SJSA1 (cell line): ENCODE data around the gene ZNF598. TPM values are rescaled to one million over a fixed set of nuclear protein-coding genes. Genes with fewer than 3 reads are reported as not detected.
"Not testable (repeated sequence)": the region's sequence is repeated elsewhere in the genome, so short reads cannot be mapped to it uniquely, and the experiment has no call there.

Source experiments
- DNase-seq, 2 experiments: peaks; one replicate each; pipeline ENCODE4 v3.0.0-alpha.2; 2015 to 2020; ENCODE audit warnings: low spot score in 2 of 2, low read depth in 1 of 2
- H3K27ac ChIP-seq: fragments of 250-450 bp; sonication (Bioruptor Pico); 2 replicates; pipeline ENCODE4 v1.5.1; 2020; ENCODE audit warnings: mild to moderate bottlenecking, moderate library complexity
- H3K27me3 ChIP-seq: fragments of 250-450 bp; sonication (Bioruptor Pico); replicated peaks from 2 replicates; pipeline ENCODE4 v1.5.1; 2020; ENCODE audit warnings: mild to moderate bottlenecking, moderate library complexity
- H3K36me3 ChIP-seq: fragments of 250-450 bp; sonication (Bioruptor Pico); 2 replicates; pipeline ENCODE4 v1.5.1; 2020; ENCODE audit warnings: mild to moderate bottlenecking
- H3K4me1 ChIP-seq: fragments of 250-450 bp; sonication (Bioruptor Pico); replicated peaks from 2 replicates; pipeline ENCODE4 v1.6.1; 2021; ENCODE audit warnings: mild to moderate bottlenecking
- H3K4me3 ChIP-seq: fragments of 250-450 bp; sonication (Bioruptor Pico); 2 replicates; pipeline ENCODE4 v1.5.1; 2020; ENCODE audit warnings: mild to moderate bottlenecking
- H3K9me3 ChIP-seq: fragments of 250-450 bp; sonication (Bioruptor Pico); replicated peaks from 2 replicates; pipeline ENCODE4 v1.5.1; 2020; ENCODE audit warnings: mild to moderate bottlenecking
- total RNA-seq: library from RNA; depleted of rRNA; stranded (reverse); fragments of >200 nt; shearing (Covaris generic); gene quantifications from 2 replicates; pipeline ENCODE4 v1.2.3, GENCODE V29; 2014; rRNA removed

Gene ZNF598
- total RNA-seq, 1 experiment from 2014 or later = 20.4 TPM

DNA sequence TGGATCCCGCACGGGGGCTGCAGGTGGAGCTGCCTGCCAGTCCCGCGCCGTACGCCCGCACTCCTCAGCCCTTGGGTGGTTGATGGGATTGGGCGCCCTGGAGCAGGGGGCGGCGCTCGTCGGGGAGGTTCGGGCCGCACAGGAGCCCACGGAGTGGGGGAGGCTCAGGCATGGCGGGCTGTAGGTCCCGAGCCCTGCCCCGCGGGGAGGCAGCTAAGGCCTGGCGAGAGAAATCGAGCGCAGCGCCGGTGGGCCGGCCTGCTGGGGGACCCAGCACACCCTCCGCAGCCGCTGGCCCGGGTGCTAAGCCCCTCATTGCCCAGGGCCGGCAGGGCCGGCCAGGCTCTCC is 51.5 kb downstream of the ZNF598 start:
- H3K9me3 ChIP-seq, H3K27me3 ChIP-seq, H3K27ac ChIP-seq, H3K4me3 ChIP-seq, DNase-seq: not testable (repeated sequence)
- peaks cover 32% of the 10 kb centered on the region for H3K36me3 ChIP-seq
- H3K4me1 ChIP-seq = peaks cover 25% of the 10 kb centered on the region

DNA sequence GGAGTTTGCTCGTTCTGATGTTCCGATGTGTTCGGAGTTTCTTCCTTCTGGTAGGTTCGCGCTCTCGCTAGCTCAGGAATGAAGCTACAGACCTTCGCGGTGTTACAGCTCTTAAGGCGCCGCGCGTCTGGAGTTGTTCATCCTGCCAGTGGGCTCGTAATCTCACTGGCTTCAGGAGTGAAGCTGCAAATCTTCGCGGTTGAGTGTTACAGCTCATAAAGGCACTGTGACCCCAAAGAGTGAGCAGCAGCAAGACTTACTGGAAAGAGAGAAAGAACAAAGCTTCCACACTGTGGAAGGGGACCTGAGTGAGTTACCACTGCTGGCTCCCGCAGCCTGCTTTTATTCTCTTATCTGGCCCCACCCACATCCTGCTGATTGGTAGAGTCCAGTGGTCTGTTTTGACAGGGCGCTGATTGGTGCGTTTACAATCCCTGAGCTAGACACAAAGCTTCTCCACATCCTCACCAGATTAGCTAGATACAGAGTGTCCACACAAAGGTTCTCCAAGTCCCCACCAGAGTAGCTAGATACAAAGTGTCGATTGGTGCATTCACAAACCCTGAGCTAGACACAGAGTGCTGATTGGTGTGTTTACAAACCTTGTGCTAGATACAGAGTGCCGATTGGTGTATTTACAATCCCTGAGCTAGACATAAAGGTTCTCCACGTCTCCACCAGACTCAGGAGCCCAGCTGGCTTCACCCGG is 52.0 kb downstream of the ZNF598 start:
- not testable (repeated sequence) for H3K9me3 ChIP-seq, DNase-seq, H3K27me3 ChIP-seq, H3K4me3 ChIP-seq, H3K27ac ChIP-seq
- H3K36me3 ChIP-seq = peaks cover 27% of the 10 kb centered on the region
- H3K4me1 ChIP-seq = peaks cover 20% of the 10 kb centered on the region

DNA sequence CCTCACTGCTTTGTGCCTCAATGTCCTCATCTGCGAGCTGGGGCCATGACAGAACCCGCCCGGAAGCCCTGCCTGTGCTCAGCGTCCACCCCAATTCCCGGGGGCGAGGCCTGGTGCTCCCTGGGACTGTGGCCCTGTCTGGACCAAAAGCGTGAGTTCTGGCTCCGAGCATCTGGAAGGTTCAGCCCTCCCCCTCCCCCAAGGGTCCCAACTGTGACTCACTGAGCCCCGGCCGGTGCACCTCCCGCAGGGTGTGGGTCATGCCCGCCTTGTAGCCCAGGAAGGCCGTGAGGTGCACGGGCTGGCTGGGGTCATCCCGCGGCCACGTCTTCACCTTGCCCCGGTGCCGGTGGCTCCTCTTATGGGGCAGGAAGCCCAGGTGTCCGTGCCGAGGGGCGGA is 55.9 kb downstream of the ZNF598 start:
- H3K4me1 ChIP-seq = peaks cover under 1% of the 10 kb centered on the region; the same call in 1 of the 2 replicates
- no peak overlapping the region for H3K4me3 ChIP-seq
- H3K27ac ChIP-seq = no peak overlapping the region
- H3K36me3 ChIP-seq = no peaks in the 10 kb centered on the region
- DNase-seq = no peak
- H3K27me3 ChIP-seq = no peaks in the 10 kb centered on the region
- H3K9me3 ChIP-seq = no peaks in the 10 kb centered on the region

DNA sequence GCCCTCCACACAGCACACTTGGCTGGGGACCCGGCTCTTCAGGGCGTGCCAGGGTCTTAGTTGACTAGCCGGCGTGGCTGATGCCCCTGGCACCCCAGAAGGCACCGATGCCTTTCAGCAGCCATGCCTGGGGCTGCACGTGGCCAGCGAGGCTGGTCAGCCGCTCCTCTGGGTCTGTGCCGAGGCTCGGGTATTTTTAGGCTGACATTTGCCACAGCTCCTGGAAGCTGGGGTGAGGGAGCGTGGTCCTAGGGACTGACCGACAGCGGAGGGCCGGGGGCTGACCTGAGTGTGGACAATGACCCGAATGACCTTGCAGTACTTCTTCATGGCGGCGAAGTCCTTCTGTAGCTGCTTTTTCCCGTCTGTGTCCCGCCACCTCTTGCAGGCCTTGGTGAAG is 59.1 kb downstream of the ZNF598 start:
- no peak for DNase-seq
- Histone ChIP-seq H3K36me3 (no peaks in the 10 kb centered on the region), H3K27me3 (no peaks in the 10 kb centered on the region), H3K27ac (no peak overlapping the region), H3K9me3 (no peaks in the 10 kb centered on the region), H3K4me3 (no peak overlapping the region), H3K4me1 (no peaks in the 10 kb centered on the region)

- Histone ChIP-seq H3K27me3 (no peaks in the 10 kb centered on the region), H3K27ac (no peak overlapping the region), H3K9me3 (no peaks in the 10 kb centered on the region), H3K4me3 (no peak overlapping the region), H3K36me3 (no peaks in the 10 kb centered on the region), H3K4me1 (no peaks in the 10 kb centered on the region)
- no peak for DNase-seq
Observed at GRCh38 chr16:1950047-1950446, 59.6 kb downstream of the ZNF598 start.

DNA sequence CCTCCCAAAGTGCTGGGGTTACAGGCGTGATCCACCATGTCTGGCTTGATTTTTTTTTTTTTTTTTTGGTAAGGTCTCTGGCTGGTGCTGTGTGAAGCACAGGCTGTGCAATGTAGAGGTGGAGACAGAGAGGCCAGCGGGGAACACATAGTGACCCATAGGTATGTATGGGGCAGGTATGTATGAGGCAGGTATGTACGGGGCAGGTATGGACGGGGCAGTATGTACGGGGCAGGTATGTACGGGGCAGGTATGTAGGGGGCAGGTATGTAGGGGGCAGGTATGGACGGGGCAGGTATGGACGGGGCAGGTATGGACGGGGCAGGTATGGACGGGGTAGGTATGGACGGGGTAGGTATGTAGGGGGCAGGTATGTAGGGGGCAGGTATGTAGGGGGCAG is 60.1 kb downstream of the ZNF598 start:
- no peak for DNase-seq
- no peaks in the 10 kb centered on the region for H3K9me3 ChIP-seq
- H3K36me3 ChIP-seq = no peaks in the 10 kb centered on the region

More for the DNA sequence above, 60.1 kb downstream of the ZNF598 start:
- no peak overlapping the region for H3K27ac ChIP-seq
- H3K4me1 ChIP-seq = no peaks in the 10 kb centered on the region
- no peak overlapping the region for H3K4me3 ChIP-seq
- H3K27me3 ChIP-seq = no peaks in the 10 kb centered on the region

Other genes starting within 250 kb of the ZNF598 start
- 19.9 and 27.1 TPM in 2 replicates for gene NME3, start 238.3 kb downstream of the ZNF598 start, total RNA-seq
- 6.9 and 7.7 TPM in 2 replicates for gene EME2, start 237.0 kb downstream of the ZNF598 start, total RNA-seq
- gene MRPS34, start 236.7 kb downstream of the ZNF598 start, total RNA-seq = 132 and 178 TPM in 2 replicates
- 19.9 and 21.1 TPM in 2 replicates for gene SPSB3, start 227.2 kb downstream of the ZNF598 start, total RNA-seq
- gene NUBP2, start 226.9 kb downstream of the ZNF598 start, total RNA-seq = 117 and 127 TPM in 2 replicates
- not detected in 2 replicates for gene IGFALS, start 216.1 kb downstream of the ZNF598 start, total RNA-seq
- 22.2 and 65.3 TPM in 2 replicates for gene HAGH, start 183.0 kb downstream of the ZNF598 start, total RNA-seq
- 38.8 and 90.3 TPM in 2 replicates for gene FAHD1, start 182.6 kb downstream of the ZNF598 start, total RNA-seq
- gene MEIOB, start 137.7 kb downstream of the ZNF598 start, total RNA-seq = not detected in 2 replicates
- gene HS3ST6, start 91.4 kb downstream of the ZNF598 start, total RNA-seq = not detected in 2 replicates
- 13.9 and 21.3 TPM in 2 replicates for gene MSRB1, start 66.6 kb downstream of the ZNF598 start, total RNA-seq
- not detected in 2 replicates for gene RPL3L, start 55.1 kb downstream of the ZNF598 start, total RNA-seq
- 273 and 292 TPM in 2 replicates for gene NDUFB10, start 50.3 kb downstream of the ZNF598 start, total RNA-seq
- 2,199 and 2,611 TPM in 2 replicates for gene RPS2, start 45.0 kb downstream of the ZNF598 start, total RNA-seq
- not detected in 2 replicates for gene RNF151, start 43.0 kb downstream of the ZNF598 start, total RNA-seq
- 68.0 and 156 TPM in 2 replicates for gene TBL3, start 37.8 kb downstream of the ZNF598 start, total RNA-seq
- 0.16 TPM in 1 of 2 replicates, not detected in the other for gene NOXO1, start 28.4 kb downstream of the ZNF598 start, total RNA-seq
- gene GFER, start 25.6 kb downstream of the ZNF598 start, total RNA-seq = 26.9 and 31.8 TPM in 2 replicates
- 1.8 and 7.3 TPM in 2 replicates for gene SYNGR3, start 19.9 kb downstream of the ZNF598 start, total RNA-seq
- not detected in 2 replicates for gene NPW, start 10.0 kb upstream of the ZNF598 start, total RNA-seq
- 50.2 and 57.3 TPM in 2 replicates for gene NHERF2, start 17.1 kb upstream of the ZNF598 start, total RNA-seq
- 33.9 and 59.3 TPM in 2 replicates for gene NTHL1, start 38.0 kb upstream of the ZNF598 start, total RNA-seq
- 36.9 and 51.9 TPM in 2 replicates for gene TSC2, start 38.2 kb upstream of the ZNF598 start, total RNA-seq
- gene PKD1, start 126.1 kb upstream of the ZNF598 start, total RNA-seq = 60.4 and 97.9 TPM in 2 replicates
- gene RAB26, start 138.8 kb upstream of the ZNF598 start, total RNA-seq = 0.16 TPM in 1 of 2 replicates, not detected in the other
- gene TRAF7, start 146.0 kb upstream of the ZNF598 start, total RNA-seq = 26.4 and 39.5 TPM in 2 replicates
- gene CASKIN1, start 186.8 kb upstream of the ZNF598 start, total RNA-seq = not detected in 2 replicates
- 25.3 and 34.1 TPM in 2 replicates for gene MLST8, start 195.6 kb upstream of the ZNF598 start, total RNA-seq
- gene BRICD5, start 201.0 kb upstream of the ZNF598 start, total RNA-seq = 0.88 and 4.6 TPM in 2 replicates
- gene PGP, start 205.0 kb upstream of the ZNF598 start, total RNA-seq = 37.8 and 47.1 TPM in 2 replicates
- gene E4F1, start 213.8 kb upstream of the ZNF598 start, total RNA-seq = 44.7 and 47.6 TPM in 2 replicates
- 1.4 TPM in 2 replicates for gene DNASE1L2, start 226.6 kb upstream of the ZNF598 start, total RNA-seq
- gene ECI1, start 241.8 kb upstream of the ZNF598 start, total RNA-seq = 80.2 and 93.3 TPM in 2 replicates